ENCODE measurements around the gene TMEM39A. TPM values are rescaled to one million over a fixed set of nuclear protein-coding genes. Genes with fewer than 3 reads are reported as not detected.

The TMEM39A gene, protein sequence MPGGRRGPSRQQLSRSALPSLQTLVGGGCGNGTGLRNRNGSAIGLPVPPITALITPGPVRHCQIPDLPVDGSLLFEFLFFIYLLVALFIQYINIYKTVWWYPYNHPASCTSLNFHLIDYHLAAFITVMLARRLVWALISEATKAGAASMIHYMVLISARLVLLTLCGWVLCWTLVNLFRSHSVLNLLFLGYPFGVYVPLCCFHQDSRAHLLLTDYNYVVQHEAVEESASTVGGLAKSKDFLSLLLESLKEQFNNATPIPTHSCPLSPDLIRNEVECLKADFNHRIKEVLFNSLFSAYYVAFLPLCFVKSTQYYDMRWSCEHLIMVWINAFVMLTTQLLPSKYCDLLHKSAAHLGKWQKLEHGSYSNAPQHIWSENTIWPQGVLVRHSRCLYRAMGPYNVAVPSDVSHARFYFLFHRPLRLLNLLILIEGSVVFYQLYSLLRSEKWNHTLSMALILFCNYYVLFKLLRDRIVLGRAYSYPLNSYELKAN
- 10 to 100 TPM; 23.9 to 62.2 (median 36.7) TPM for total RNA-seq

DNA sequence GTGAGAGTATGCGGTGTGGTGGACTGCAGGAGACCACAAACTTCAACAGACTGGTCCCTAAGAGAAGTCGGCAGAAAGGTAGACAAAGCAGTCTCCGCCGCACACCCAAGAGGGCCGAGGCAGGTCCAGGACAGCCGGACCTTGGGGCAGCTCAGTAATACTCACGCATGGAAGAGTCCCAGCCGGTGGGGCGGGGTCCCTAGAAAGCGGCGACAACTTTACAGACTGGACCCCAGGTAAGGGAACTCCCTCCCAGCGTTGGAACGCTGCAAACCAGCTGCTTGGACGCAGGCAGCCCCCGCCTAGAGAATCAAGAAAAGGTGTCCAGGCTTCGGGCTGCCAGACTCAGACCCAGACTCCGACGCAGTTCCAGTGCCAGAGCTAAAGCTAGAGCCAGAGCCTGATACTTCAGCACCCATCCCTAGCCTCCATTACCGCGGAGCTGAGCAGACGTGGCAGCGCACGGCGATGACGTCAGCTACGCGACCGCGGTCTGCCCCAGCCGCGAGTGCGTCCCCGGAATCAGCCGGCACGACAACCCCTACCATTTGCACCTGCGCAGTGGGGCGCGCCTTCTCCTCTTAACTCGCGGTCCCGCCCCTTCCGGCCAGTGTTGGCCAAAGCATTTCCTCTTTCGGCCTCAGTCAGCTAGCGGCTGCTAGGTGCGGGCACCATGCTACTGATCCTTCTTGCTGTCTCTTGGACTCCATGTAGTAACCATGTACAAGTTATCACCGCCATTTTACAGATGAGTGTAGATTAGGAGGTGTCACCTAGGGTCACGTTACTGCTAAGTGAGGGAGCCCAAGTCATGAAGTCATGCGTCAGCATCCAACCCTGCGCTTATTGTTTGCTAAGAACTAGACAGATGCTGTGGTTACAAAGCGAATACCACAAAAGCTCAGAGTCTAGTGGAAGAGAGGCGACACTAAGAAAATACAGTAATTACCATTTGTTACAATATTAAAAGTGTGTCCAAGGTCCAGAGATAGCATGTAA, at the start of gene TMEM39A:
Gene TMEM39A (minus strand): TSS at position 445 of the 999 bp plus-strand sequence. CDS start 1,541 bp downstream, outside the sequence.
- peak; percentile 99 to 100 for DNase-seq (ENCODE audit: low spot score in 2 of 2)
- 5 to 6% methylated on average over 42 to 51 of the region's 51 CpGs for WGBS, 2 donors
- Histone ChIP-seq H3K27ac (peak within 1 kb of the TSS; percentile 67 to 93 (median 86)), H3K9me3 (no peaks in the 10 kb centered on the region), H3K27me3 (no peaks in the 10 kb centered on the region), H3K4me3 (peak within 1 kb of the TSS; percentile 70 to 97 (median 81)), H3K4me1 (peaks cover 0 to 43% (median 20%) of the 10 kb centered on the region in 4 donors), H3K36me3 (peaks cover 0 to 30% (median 0%) of the 10 kb centered on the region in 3 donors)
- TF ChIP-seq POLR2A (IDR thresholded peaks at IDR 0.05) (peak; percentile 89 to 90), EP300 (IDR thresholded peaks at IDR 0.05) (peak; percentile 95 to 99)
- TF ChIP-seq, protein P1, sequence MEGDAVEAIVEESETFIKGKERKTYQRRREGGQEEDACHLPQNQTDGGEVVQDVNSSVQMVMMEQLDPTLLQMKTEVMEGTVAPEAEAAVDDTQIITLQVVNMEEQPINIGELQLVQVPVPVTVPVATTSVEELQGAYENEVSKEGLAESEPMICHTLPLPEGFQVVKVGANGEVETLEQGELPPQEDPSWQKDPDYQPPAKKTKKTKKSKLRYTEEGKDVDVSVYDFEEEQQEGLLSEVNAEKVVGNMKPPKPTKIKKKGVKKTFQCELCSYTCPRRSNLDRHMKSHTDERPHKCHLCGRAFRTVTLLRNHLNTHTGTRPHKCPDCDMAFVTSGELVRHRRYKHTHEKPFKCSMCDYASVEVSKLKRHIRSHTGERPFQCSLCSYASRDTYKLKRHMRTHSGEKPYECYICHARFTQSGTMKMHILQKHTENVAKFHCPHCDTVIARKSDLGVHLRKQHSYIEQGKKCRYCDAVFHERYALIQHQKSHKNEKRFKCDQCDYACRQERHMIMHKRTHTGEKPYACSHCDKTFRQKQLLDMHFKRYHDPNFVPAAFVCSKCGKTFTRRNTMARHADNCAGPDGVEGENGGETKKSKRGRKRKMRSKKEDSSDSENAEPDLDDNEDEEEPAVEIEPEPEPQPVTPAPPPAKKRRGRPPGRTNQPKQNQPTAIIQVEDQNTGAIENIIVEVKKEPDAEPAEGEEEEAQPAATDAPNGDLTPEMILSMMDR (IDR thresholded peaks at IDR 0.05), result peak in 3 of 5 experiments; percentile 14 to 70 (median 67)

DNA sequence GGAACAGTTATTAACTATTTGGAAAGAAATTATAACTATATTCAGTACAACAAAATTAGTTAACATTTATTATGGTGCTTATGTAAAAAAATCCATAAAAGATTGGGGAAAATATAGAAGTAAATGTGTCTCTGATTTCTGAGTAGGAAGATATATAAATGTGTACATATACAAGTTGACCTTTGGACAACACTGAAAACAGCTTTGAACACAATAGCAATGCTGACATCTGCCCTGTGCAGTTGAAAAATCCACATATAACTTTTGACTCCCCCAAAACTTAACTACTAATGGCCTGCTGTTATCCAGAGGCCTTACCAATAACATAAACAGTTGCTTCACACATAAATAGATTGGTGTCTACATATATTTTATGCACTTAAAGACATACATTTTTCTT, 47.3 kb upstream of the TMEM39A start:
- Histone ChIP-seq H3K9me3 (no peaks in the 10 kb centered on the region), H3K36me3 (peaks cover 0 to 89% (median 5%) of the 10 kb centered on the region in 3 donors), H3K4me3 (no peak overlapping the region), H3K27me3 (no peaks in the 10 kb centered on the region), H3K4me1 (no peaks in the 10 kb centered on the region), H3K27ac (no peak overlapping the region)
- no peak for TF ChIP-seq POLR2A (IDR thresholded peaks at IDR 0.05)
- TF ChIP-seq, protein P1 (IDR thresholded peaks at IDR 0.05), result no peak
- no peak for DNase-seq (ENCODE audit: low spot score in 2 of 2)

DNA sequence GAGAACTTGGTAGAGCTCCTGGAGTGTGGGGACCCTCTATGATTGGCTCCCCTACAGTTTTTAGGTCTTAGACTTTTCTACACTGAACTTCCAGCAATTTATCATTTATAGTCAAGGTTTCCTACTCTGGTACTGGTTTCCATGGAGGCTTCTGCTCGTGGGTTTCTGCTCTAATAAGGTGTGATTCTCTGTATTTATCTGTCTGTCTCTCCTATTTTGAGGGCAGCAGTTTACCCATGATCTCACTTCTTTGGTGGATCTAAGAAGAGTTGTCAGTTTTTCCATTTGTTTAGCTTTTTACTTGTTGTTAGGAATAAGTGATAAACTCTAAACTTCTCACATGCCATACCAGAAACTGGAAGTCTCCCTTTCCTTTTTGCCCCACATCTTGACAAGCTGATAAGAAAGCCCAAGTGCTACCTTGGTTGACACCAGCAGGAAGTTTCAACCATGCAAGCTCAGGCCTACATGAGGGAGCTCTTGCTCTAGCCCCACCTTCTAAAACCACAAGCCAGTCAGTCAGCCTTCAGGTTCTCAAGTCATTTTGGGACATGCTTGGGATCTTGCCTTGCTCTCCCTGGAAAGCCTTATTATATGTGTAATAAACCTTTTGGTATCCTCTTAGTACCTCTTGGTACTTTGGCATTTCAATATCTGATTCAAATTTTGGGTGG, 44.9 kb upstream of the TMEM39A start:
- TF ChIP-seq EP300 (IDR thresholded peaks at IDR 0.05) (no peak), POLR2A (IDR thresholded peaks at IDR 0.05) (no peak)
- TF ChIP-seq, protein P1 (IDR thresholded peaks at IDR 0.05), result no peak
- Histone ChIP-seq H3K36me3 (peaks cover 0 to 88% (median 0%) of the 10 kb centered on the region in 3 donors), H3K27me3 (no peaks in the 10 kb centered on the region), H3K4me3 (no peak overlapping the region), H3K27ac (no peak overlapping the region), H3K9me3 (no peaks in the 10 kb centered on the region), H3K4me1 (no peaks in the 10 kb centered on the region)
- no peak for DNase-seq (ENCODE audit: low spot score in 2 of 2)
- WGBS, 2 donors, result 80 to 81% methylated on average over 1 of the region's 1 CpG

DNA sequence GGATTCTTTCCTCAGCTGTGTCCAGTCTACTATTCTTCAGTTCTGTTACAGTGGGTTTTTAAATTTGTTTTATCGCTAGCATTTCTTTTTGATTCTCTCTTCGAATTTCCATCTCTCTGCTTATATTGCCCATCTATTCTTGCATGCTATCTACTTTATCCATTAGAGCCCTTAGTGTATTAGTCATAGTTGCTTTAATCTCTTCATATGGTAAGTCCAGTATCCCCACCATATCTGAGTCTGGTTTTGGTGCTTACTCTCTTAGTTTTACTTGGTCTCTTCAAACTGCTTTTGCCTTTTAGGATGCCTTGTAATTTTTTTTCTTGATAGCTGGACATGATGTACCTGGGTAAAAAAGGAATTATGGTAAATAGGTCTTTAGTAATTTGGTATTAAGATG, 44.0 kb upstream of the TMEM39A start:
- no peak for DNase-seq (ENCODE audit: low spot score in 2 of 2)
- Histone ChIP-seq H3K36me3 (peaks cover 0 to 83% (median 0%) of the 10 kb centered on the region in 3 donors), H3K27me3 (no peaks in the 10 kb centered on the region), H3K4me1 (no peaks in the 10 kb centered on the region), H3K27ac (no peak overlapping the region), H3K4me3 (no peak overlapping the region), H3K9me3 (no peaks in the 10 kb centered on the region)
- 97 to 100% methylated on average over 2 of the region's 2 CpGs for WGBS, 2 donors
- TF ChIP-seq EP300 (IDR thresholded peaks at IDR 0.05) (no peak), POLR2A (IDR thresholded peaks at IDR 0.05) (no peak)
- TF ChIP-seq, protein P1 (IDR thresholded peaks at IDR 0.05), result no peak
